ENCODE data around the gene LRRC56. TPM values are rescaled to one million over a fixed set of nuclear protein-coding genes. Genes with fewer than 3 reads are reported as not detected.
A peak's percentile ranks its signal among the peaks of the same experiment; 100 is the strongest.

Gene LRRC56
- total and polyA plus RNA-seq, 2 of the 13 experiments (the other 11 are each of a cell fraction or from before 2014, with no cell fraction given), result 0.11 to 0.29 TPM

- TF ChIP-seq ZNF776 (CRISPR knock-in tag; IDR thresholded peaks at IDR 0.05) (peak; percentile 47; the same call in 1 of the 2 replicates), ATF6 (CRISPR knock-in tag; conservative IDR thresholded peaks at IDR 0.05) (no peak), DNMT1 (CRISPR knock-in tag; IDR thresholded peaks at IDR 0.05) (0 out of 2 replicates have a peak, but pooled peaks have one; percentile 32), ZNF383 (CRISPR knock-in tag; IDR thresholded peaks at IDR 0.05; ENCODE audit: borderline replicate concordance) (no peak), ZNF20 (CRISPR knock-in tag; IDR thresholded peaks at IDR 0.05) (no peak), TEF (CRISPR knock-in tag; IDR thresholded peaks at IDR 0.05) (no peak), SMARCE1 (IDR thresholded peaks at IDR 0.05; ENCODE audit: borderline replicate concordance) (no peak), ZC3H13 (CRISPR knock-in tag; IDR thresholded peaks at IDR 0.05) (no peak), KDM2A (CRISPR knock-in tag; IDR thresholded peaks at IDR 0.05; ENCODE audit: borderline replicate concordance, low read depth) (no peak; the same call in 1 of the 2 replicates), BCL3 (CRISPR knock-in tag; IDR thresholded peaks at IDR 0.05) (no peak), PHF8 (CRISPR knock-in tag; IDR thresholded peaks at IDR 0.05) (peak; percentile 96), KLF16 (CRISPR knock-in tag; IDR thresholded peaks at IDR 0.05) (peak in 1 of 2 experiments; percentile 65; a peak in 2 of 4 replicates), ETS1 (CRISPR knock-in tag; IDR thresholded peaks at IDR 0.05) (no peak), KDM3A (CRISPR knock-in tag; IDR thresholded peaks at IDR 0.05; ENCODE audit: low read depth) (no peak), ZNF382 (CRISPR knock-in tag; IDR thresholded peaks at IDR 0.05; ENCODE audit: borderline replicate concordance) (no peak), MTA3 (CRISPR knock-in tag; IDR thresholded peaks at IDR 0.05) (no peak), RAD21 (CRISPR knock-in tag; IDR thresholded peaks at IDR 0.05) (no peak; the same call in 1 of the 2 replicates), ZBTB1 (CRISPR knock-in tag; IDR thresholded peaks at IDR 0.05; ENCODE audit: borderline replicate concordance) (no peak), MBD4 (IDR thresholded peaks at IDR 0.05; ENCODE audit: borderline replicate concordance, low read length) (no peak), PCBP2 (optimal IDR thresholded peaks at IDR 0.05; ENCODE audit: low read depth, low read length, poor library complexity, severe bottlenecking) (no peak)
- TF ChIP-seq, protein P1, sequence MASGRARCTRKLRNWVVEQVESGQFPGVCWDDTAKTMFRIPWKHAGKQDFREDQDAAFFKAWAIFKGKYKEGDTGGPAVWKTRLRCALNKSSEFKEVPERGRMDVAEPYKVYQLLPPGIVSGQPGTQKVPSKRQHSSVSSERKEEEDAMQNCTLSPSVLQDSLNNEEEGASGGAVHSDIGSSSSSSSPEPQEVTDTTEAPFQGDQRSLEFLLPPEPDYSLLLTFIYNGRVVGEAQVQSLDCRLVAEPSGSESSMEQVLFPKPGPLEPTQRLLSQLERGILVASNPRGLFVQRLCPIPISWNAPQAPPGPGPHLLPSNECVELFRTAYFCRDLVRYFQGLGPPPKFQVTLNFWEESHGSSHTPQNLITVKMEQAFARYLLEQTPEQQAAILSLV (CRISPR knock-in tag; IDR thresholded peaks at IDR 0.05; ENCODE audit: borderline replicate concordance), result peak; percentile 46; the same call in 1 of the 2 replicates
- TF ChIP-seq, protein P2, sequence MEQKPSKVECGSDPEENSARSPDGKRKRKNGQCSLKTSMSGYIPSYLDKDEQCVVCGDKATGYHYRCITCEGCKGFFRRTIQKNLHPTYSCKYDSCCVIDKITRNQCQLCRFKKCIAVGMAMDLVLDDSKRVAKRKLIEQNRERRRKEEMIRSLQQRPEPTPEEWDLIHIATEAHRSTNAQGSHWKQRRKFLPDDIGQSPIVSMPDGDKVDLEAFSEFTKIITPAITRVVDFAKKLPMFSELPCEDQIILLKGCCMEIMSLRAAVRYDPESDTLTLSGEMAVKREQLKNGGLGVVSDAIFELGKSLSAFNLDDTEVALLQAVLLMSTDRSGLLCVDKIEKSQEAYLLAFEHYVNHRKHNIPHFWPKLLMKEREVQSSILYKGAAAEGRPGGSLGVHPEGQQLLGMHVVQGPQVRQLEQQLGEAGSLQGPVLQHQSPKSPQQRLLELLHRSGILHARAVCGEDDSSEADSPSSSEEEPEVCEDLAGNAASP (CRISPR knock-in tag; IDR thresholded peaks at IDR 0.05; ENCODE audit: borderline replicate concordance), result no peak
Observed at GRCh38 chr11:506995-507726, 30.2 kb upstream of the LRRC56 start, which contains the start of gene RNH1 (continued).
